GM10266 (cell line): ENCODE measurements around the gene TDRD6.
"Not testable (repeated sequence)": the region's sequence is repeated elsewhere in the genome, so short reads cannot be mapped to it uniquely, and the experiment has no call there.

ENCODE experiments used
- DNase-seq: peaks from one replicate; pipeline ENCODE4 v3.0.0; 2012; ENCODE audit errors: extremely low spot score
- TF ChIP-seq, protein P1 (sequence below): IDR thresholded peaks from 2 replicates; pipeline ENCODE4 v1.5.1; 2012; ENCODE audit warnings: mild to moderate bottlenecking, low read depth; ENCODE audit not compliant: control insufficient read depth, insufficient read depth; ENCODE audit errors: missing control alignments

TDRD6 gene

GRCh38 chr6:46743425-46744158, 55.9 kb downstream of the TDRD6 start:
- DNase-seq: no peak
- TF ChIP-seq, protein P1, sequence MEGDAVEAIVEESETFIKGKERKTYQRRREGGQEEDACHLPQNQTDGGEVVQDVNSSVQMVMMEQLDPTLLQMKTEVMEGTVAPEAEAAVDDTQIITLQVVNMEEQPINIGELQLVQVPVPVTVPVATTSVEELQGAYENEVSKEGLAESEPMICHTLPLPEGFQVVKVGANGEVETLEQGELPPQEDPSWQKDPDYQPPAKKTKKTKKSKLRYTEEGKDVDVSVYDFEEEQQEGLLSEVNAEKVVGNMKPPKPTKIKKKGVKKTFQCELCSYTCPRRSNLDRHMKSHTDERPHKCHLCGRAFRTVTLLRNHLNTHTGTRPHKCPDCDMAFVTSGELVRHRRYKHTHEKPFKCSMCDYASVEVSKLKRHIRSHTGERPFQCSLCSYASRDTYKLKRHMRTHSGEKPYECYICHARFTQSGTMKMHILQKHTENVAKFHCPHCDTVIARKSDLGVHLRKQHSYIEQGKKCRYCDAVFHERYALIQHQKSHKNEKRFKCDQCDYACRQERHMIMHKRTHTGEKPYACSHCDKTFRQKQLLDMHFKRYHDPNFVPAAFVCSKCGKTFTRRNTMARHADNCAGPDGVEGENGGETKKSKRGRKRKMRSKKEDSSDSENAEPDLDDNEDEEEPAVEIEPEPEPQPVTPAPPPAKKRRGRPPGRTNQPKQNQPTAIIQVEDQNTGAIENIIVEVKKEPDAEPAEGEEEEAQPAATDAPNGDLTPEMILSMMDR: no peak

DNA sequence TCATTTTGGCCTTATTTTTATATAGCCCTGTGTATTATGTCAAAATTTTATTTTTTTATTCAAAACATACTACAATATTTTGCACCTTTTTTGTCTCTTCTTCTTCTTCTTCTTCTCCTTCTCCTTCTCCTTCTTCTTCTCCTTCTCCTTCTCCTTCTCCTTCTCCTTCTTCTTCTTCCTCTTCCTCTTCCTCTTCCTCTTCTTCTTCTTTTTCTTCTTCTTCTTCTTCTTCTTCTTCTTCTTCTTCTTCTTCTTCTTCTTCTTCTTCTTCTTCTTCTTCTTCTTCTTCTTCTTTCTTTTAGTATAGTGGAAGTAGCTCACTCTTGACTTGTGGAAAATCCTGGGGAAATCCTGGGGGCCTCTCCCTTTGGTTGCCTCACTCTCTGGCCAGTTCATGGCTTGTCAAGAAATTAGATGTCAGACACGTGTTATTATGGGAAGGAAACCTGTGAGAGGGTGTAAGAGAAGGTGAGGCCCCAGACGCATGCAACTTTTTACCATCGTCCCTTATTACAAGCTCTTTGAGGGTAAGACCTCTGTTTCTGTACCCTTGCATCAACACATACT, 56.6 kb downstream of the TDRD6 start:
- not testable (repeated sequence) for DNase-seq

- DNase-seq: no peak
- TF ChIP-seq, protein P1: no peak
Observed at GRCh38 chr6:46745973-46746372, 58.3 kb downstream of the TDRD6 start.

- no peak for DNase-seq
- TF ChIP-seq, protein P1: no peak
Observed at GRCh38 chr6:46746696-46747095, 59.0 kb downstream of the TDRD6 start, which contains the start of gene ANKRD66. ANKRD66 (plus strand) TSS chr6:46746933; CDS start chr6:46751949, 5,016 bp downstream.

DNA sequence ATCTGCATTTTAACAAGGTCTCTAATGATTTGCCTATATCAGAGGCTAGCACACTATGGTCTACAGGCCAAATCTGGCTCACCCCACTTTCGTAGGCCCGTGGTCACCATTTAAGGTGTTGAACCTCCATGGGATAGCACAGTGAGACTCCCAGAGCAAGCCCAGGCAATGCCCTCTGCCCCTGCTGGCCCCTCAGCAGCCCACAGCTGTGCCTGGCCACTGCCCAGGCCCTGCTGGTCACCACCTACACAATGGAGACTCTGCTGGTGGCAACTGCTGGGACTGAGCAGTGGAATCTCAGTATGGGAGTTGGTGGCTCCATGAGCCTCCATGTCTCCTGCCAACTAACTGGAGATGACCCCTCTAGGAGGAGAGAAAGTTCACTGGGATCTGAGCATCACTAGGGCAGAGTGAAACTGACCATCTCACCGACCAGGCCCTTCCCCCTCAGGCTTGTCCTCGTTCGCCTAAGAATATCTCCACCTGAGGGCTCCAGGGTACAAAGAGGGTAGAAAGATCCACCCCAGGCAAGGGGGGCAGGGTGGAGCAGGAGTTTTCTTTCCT, 61.3 kb downstream of the TDRD6 start:
- no peak for DNase-seq
- TF ChIP-seq, protein P1: no peak

- no peak for DNase-seq
Observed at GRCh38 chr6:46749731-46750130, 62.0 kb downstream of the TDRD6 start.

DNA sequence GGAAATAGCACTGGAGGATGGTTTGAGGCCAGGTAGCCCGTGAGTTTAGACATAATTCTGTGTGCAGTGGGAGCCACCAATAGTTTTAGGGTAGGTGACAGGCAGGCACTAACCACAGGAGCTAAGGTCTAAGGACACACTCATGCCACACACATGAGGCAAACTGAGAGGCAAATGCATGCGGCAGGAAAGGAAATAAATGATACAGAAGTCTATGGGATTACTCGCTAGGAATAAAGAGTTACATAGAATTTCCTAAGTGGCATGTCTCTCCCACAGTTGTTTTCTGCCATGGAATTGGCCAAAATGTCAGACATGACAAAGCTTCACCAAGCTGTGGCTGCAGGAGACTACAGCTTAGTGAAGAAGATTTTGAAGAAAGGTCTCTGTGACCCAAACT, 64.0 kb downstream of the TDRD6 start:
- TF ChIP-seq, protein P1: no peak
- no peak for DNase-seq

More at GRCh38 chr6:46749731-46750130, 62.0 kb downstream of the TDRD6 start:
- TF ChIP-seq, protein P1: no peak
